ENCODE measurements around the gene ZNF500.

DNA sequence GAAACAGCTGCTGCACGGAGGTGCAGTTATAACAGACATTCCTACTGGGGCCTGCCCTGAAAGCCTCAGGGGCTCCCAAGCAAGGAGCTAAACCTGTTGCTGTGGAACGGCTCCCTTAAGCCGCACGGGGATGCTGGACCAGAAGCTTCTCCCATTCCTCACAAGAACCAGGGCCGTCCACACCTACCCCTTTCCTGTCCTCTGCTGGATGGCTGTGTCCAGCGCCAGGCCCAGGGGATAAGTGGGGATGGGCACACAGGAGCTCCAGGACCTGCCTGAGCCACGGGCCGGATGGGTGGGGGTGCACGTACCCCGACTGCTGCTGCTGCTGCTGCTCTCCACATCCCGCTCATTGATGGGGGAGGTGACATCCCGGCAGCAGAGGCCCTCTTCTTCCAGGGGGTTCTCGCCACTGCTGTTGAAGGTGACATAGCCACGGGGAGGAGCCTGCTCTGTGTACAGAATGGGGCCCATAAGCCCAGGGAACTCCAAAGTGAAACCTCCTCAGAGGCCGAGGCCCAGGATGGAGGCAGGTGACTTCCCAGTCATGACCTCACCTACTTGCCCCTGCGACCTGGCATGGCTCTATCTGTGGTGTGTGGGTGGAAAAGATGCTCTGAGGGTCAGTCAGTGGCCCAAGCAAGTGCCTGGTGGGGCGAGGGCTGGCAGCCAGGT lies 65.0 kb downstream of the ZNF500 start:
- TF ChIP-seq, protein P1, sequence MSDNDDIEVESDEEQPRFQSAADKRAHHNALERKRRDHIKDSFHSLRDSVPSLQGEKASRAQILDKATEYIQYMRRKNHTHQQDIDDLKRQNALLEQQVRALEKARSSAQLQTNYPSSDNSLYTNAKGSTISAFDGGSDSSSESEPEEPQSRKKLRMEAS (IDR thresholded peaks at IDR 0.05), result no peak
- TF ChIP-seq CTCF (IDR thresholded peaks at IDR 0.05 in 2 of 3, conservative IDR thresholded peaks at IDR 0.05 in 1 of 3; ENCODE audit: borderline replicate concordance in 1 of 3, insufficient read depth in 1 of 3, low read depth in 2 of 3, low read length in 2 of 3), result no peak
